IgD-negative memory B cell (primary cell): ENCODE results near the gene PARD6B. TPM values are rescaled to one million over a fixed set of nuclear protein-coding genes. Genes with fewer than 3 reads are reported as not detected.
"Not testable (repeated sequence)": the region's sequence is repeated elsewhere in the genome, so short reads cannot be mapped to it uniquely, and the experiment has no call there.

Source experiments
- H3K27ac Mint-ChIP-seq, 3 donors: one replicate each; pipeline ENCODE4 v1.8.0; 2020 to 2022; ENCODE audit warnings: mild to moderate bottlenecking in 3 of 3, mixed read lengths in 3 of 3, moderate library complexity in 1 of 3
- H3K27me3 Mint-ChIP-seq: one replicate; pipeline ENCODE4 v1.8.0; 2021; ENCODE audit warnings: mixed read lengths
- H3K36me3 Mint-ChIP-seq: one replicate; pipeline ENCODE4 v1.8.0; 2020; ENCODE audit warnings: mild to moderate bottlenecking, mixed read lengths
- H3K4me1 Mint-ChIP-seq, 3 donors: one replicate each; pipeline ENCODE4 v1.8.0; 2020 to 2022; ENCODE audit warnings: mixed read lengths in 3 of 3, mild to moderate bottlenecking in 1 of 3
- H3K4me3 Mint-ChIP-seq, 4 donors: one replicate each; pipeline ENCODE4 v1.8.0; 2020 to 2022; ENCODE audit warnings: mild to moderate bottlenecking in 4 of 4, mixed read lengths in 4 of 4, moderate library complexity in 3 of 4
- H3K9me3 Mint-ChIP-seq, 3 donors: one replicate each; pipeline ENCODE4 v1.8.0; 2020 to 2021; ENCODE audit warnings: mixed read lengths in 3 of 3, mild to moderate bottlenecking in 1 of 3
- polyA plus RNA-seq: library from polyadenylated mRNA; unstranded; fragments of 300-500 nt; fragmentation: Illumina TruSeq; gene quantifications from one replicate; pipeline ENCODE4 v1.2.3, GENCODE V29; 2021

Gene PARD6B
- polyA plus RNA-seq, 1 donor from 2014 or later = 0.70 TPM

GRCh38 chr20:50783390-50783789 lies 52.0 kb downstream of the PARD6B start:
- Mint-ChIP-seq H3K27ac (no peak overlapping the region), H3K4me3 (no peak overlapping the region), H3K27me3 (peaks cover 9% of the 10 kb centered on the region), H3K4me1 (peaks cover 0 to 3% (median 0%) of the 10 kb centered on the region in 3 donors), H3K36me3 (no peaks in the 10 kb centered on the region), H3K9me3 (no peaks in the 10 kb centered on the region)

- no peaks in the 10 kb centered on the region for H3K9me3 Mint-ChIP-seq
- no peaks in the 10 kb centered on the region for H3K36me3 Mint-ChIP-seq
- no peak overlapping the region for H3K27ac Mint-ChIP-seq
- peaks cover 9% of the 10 kb centered on the region for H3K27me3 Mint-ChIP-seq
- H3K4me3 Mint-ChIP-seq = no peak overlapping the region
- H3K4me1 Mint-ChIP-seq = peaks cover 0 to 3% (median 0%) of the 10 kb centered on the region in 3 donors
These were observed 52.5 kb downstream of the PARD6B start for GRCh38 chr20:50783903-50784302.

GRCh38 chr20:50784464-50784863 lies 53.1 kb downstream of the PARD6B start:
- H3K4me1 Mint-ChIP-seq = peaks cover 0 to 3% (median 0%) of the 10 kb centered on the region in 3 donors

GRCh38 chr20:50786703-50787102 lies 55.3 kb downstream of the PARD6B start:
- Mint-ChIP-seq H3K9me3 (no peaks in the 10 kb centered on the region), H3K27me3 (peaks cover 4% of the 10 kb centered on the region), H3K36me3 (no peaks in the 10 kb centered on the region), H3K27ac (no peak overlapping the region), H3K4me1 (peaks cover 0 to 10% (median 5%) of the 10 kb centered on the region in 3 donors), H3K4me3 (no peak overlapping the region)

More at GRCh38 chr20:50784464-50784863, 53.1 kb downstream of the PARD6B start:
- peak overlapping the region in 1 of 3 donors; percentile 16 for H3K27ac Mint-ChIP-seq
- H3K4me3 Mint-ChIP-seq = no peak overlapping the region
- peaks cover 9% of the 10 kb centered on the region for H3K27me3 Mint-ChIP-seq
- no peaks in the 10 kb centered on the region for H3K36me3 Mint-ChIP-seq
- H3K9me3 Mint-ChIP-seq = no peaks in the 10 kb centered on the region

DNA sequence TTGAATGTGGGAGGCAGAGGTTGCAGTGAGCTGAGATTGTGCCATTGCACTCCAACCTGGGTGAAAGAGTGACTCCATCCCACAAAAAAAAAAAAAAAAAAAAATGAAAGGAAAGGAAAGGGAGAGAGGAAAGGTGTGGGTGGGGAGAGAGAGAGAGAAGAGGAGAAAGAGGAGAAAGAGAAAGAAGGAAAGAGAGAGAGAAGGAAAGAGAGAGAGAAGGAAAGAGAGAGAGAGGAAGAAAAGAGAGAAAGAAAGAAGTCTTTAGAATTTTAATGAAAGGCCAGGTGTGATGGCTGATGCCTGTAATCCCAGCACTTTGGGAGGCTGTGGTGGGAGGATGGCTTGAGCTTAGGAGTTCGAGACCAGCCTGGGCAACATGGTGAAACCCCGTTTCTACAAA lies 55.8 kb downstream of the PARD6B start:
- peaks cover 3% of the 10 kb centered on the region for H3K27me3 Mint-ChIP-seq
- H3K4me1 Mint-ChIP-seq = peaks cover 0 to 10% (median 5%) of the 10 kb centered on the region in 3 donors
- H3K36me3 Mint-ChIP-seq = no peaks in the 10 kb centered on the region
- H3K9me3 Mint-ChIP-seq = no peaks in the 10 kb centered on the region
- H3K27ac Mint-ChIP-seq = no peak overlapping the region
- no peak overlapping the region for H3K4me3 Mint-ChIP-seq

DNA sequence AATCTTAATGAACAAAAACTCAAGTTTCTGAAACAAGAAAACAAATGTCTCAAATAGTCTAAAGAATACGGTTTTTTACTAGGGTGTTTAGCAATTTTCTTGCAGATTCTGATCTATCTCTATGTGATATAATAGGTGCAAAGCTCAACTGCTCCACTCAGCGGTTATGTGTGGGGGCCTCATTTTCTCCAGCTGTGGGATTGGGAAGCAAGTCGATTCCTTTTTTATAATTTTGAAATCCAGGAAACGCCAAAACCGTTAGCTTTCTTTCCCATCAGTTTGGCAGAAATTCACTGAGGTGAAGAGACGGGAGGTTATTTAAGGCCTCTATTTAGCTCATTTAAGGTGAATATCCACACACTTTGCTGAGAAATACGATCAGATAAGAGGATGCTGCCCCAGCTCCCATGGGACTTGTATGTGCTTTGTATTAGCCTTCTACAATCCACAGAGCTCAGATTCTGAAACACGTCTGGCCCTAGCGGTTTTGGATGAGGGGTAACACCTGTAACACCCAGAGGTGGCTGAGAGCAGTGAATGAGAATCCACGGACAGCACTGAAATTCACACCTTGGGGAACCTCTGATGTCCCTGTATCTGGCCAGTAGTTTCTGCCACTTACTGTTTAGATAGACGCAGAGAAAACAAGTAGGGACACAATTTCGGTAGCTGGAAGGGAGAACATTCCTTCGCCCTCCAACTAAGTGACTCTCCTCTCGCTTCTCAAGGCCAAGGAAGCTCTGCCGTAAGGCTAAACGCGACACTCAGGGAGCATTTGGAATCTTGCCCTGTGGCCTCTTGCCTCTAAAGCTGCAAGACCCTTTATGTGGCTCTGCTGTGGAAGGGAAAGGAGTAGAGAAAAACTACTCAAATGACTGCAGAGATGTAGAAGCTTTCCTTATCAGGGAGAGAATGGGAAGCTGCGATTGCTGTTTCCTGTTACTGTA lies 56.9 kb downstream of the PARD6B start:
- peaks cover 3% of the 10 kb centered on the region for H3K27me3 Mint-ChIP-seq
- H3K9me3 Mint-ChIP-seq = no peaks in the 10 kb centered on the region
- peaks cover 5 to 10% (median 5%) of the 10 kb centered on the region in 3 donors for H3K4me1 Mint-ChIP-seq
- H3K27ac Mint-ChIP-seq = peak overlapping the region in 1 of 3 donors; percentile 35
- no peaks in the 10 kb centered on the region for H3K36me3 Mint-ChIP-seq
- H3K4me3 Mint-ChIP-seq = peak overlapping the region in 1 of 4 donors; percentile 5

- Mint-ChIP-seq H3K4me3 (peak overlapping the region in 1 of 4 donors; percentile 43), H3K9me3 (no peaks in the 10 kb centered on the region), H3K27ac (peak overlapping the region in 2 of 3 donors; percentile 16 to 32), H3K27me3 (peaks cover 2% of the 10 kb centered on the region), H3K4me1 (peaks cover 5 to 12% (median 5%) of the 10 kb centered on the region in 3 donors), H3K36me3 (no peaks in the 10 kb centered on the region)
These were observed 58.7 kb downstream of the PARD6B start for GRCh38 chr20:50789968-50790650.

DNA sequence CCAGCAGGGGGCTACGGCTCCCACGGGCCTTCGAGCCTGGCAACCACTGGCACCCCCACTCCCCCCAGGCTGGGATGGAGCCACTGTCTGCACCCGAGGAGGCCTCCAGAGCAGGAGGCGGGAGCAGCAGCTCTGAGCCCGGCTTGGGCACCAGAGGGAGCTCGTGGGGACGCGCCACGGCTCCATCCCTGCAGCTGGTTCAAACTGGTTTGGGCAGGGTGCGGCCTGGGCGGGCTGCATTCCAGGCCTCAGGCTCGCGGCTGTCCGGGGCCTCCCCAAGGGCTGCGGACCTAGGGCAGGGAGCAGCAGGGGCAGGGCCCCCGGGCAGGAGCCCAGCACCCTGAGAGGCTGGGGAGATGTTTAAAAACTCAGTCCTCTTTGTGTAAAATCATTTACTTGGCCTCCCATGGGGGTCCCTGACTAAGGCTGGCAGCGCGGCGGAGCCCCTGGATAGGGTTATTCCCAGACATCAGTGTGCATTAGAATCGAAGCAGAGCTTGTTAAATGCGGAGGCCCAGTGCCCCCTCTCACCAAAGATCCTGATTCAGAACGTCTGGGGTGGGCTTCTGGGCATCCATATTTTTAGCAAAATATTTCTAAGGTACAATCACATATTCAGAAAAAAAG lies 59.4 kb downstream of the PARD6B start:
- Mint-ChIP-seq H3K36me3 (no peaks in the 10 kb centered on the region), H3K27me3 (peaks cover 2% of the 10 kb centered on the region), H3K4me1 (peaks cover 9 to 16% (median 10%) of the 10 kb centered on the region in 3 donors), H3K27ac (peak overlapping the region; percentile 12 to 89 (median 16)), H3K4me3 (peak overlapping the region in 3 of 4 donors; percentile 41 to 68 (median 43)), H3K9me3 (no peaks in the 10 kb centered on the region)

GRCh38 chr20:50792708-50793574 lies 61.6 kb downstream of the PARD6B start:
- peak overlapping the region in 2 of 4 donors; percentile 80 to 90 for H3K4me3 Mint-ChIP-seq
- peaks cover 10 to 17% (median 15%) of the 10 kb centered on the region in 3 donors for H3K4me1 Mint-ChIP-seq
- H3K9me3 Mint-ChIP-seq = no peaks in the 10 kb centered on the region
- H3K27me3 Mint-ChIP-seq = no peaks in the 10 kb centered on the region
- H3K27ac Mint-ChIP-seq = peak overlapping the region; percentile 78 to 94 (median 88)
- H3K36me3 Mint-ChIP-seq = no peaks in the 10 kb centered on the region

DNA sequence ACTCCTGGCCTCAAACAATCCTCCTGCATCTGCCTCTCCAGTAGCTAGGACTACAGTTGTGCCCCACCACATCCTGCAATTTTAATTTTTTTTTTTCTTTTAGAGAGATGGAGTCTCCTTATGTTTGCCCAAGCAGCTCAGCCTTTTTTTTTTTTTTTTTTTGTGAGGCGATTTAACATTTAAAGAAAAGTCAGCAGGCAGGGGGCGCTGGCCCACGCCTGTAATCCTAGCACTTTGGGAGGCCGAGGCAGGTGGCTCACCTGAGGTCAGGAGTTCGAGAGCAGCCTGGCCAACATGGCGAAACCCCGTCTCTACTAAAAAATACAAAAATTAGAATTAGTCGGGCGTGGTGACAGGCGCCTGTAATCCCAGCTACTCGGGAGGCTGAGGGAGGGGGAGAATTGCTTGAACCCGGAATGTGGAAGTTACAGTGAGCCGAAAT lies 62.2 kb downstream of the PARD6B start:
- H3K36me3 Mint-ChIP-seq = not testable (repeated sequence)

GRCh38 chr20:50794181-50794845 lies 62.9 kb downstream of the PARD6B start:
- Mint-ChIP-seq H3K4me1 (peaks cover 17 to 27% (median 23%) of the 10 kb centered on the region in 3 donors), H3K9me3 (no peaks in the 10 kb centered on the region), H3K27ac (peak overlapping the region; percentile 81 to 94 (median 88)), H3K36me3 (no peaks in the 10 kb centered on the region), H3K27me3 (peaks cover 2% of the 10 kb centered on the region), H3K4me3 (peak overlapping the region; percentile 78 to 90 (median 88))

More for the DNA sequence above, 62.2 kb downstream of the PARD6B start:
- peak overlapping the region in 2 of 3 donors; percentile 88 to 94 for H3K27ac Mint-ChIP-seq
- not testable (repeated sequence) for H3K9me3 Mint-ChIP-seq, H3K27me3 Mint-ChIP-seq
- H3K4me1 Mint-ChIP-seq = peaks cover 10 to 20% (median 16%) of the 10 kb centered on the region in 3 donors
- peak overlapping the region; percentile 69 to 90 (median 80) for H3K4me3 Mint-ChIP-seq

DNA sequence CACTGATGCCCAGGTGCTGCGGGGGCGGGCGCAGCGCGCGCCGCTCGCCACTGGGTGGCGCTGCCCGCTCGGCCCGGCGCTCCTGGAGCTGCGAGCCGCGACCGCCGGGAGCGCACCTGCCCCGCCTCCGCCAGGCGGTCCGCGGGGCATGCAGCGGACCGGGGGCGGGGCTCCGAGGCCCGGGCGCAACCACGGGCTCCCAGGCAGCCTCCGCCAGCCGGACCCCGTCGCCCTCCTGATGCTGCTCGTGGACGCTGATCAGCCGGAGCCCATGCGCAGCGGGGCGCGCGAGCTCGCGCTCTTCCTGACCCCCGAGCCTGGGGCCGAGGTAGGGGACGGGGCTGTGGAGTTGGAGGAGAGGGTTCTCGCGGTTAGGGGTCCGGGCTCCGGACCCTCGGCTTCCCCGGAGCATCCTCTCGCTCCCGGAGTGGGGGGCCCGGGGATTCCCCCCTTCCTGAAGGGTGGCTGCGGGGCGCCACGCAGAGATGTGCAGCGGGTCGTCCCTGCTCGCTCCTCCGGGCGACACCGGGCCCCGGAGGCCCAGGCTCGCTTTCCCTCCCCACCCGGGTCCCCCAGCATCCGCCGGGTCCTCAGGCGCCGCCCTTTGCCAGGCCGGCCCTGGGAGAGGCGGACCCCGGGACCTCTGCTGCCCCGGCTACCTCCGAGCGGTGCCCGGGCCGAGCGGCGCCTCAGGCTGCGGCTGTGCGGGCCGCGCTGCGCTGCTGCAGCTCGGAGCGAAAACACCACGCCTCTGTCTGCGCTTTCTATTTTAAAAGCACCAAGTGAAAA lies 63.7 kb downstream of the PARD6B start, which contains the start of gene BCAS4:
Gene BCAS4, plus strand, starts transcription at position 216 of the 789 bp plus-strand sequence. Its CDS starts 23 bp downstream, at position 239.
- H3K9me3 Mint-ChIP-seq = no peaks in the 10 kb centered on the region
- H3K4me1 Mint-ChIP-seq = peaks cover 22 to 28% (median 26%) of the 10 kb centered on the region in 3 donors
- peaks cover 2% of the 10 kb centered on the region for H3K27me3 Mint-ChIP-seq

More for the DNA sequence above, 63.7 kb downstream of the PARD6B start, which contains the start of gene BCAS4:
- Mint-ChIP-seq H3K4me3 (peak within 1 kb of the TSS; percentile 92 to 99 (median 95)), H3K36me3 (peaks cover 1% of the 10 kb centered on the region), H3K27ac (peak within 1 kb of the TSS; percentile 88 to 97 (median 94))
